ENCODE measurements around the gene STH.

The STH gene

GRCh38 chr17:45998987-45999899, at the start of gene STH:
Gene STH, plus strand, starts transcription at chr17:45999250. Its CDS starts 30 bp downstream, at chr17:45999280.
- no peak for TF ChIP-seq CTCF (IDR thresholded peaks at IDR 0.05; ENCODE audit: low read depth, low read length)
- no peak for DNase-seq (ENCODE audit: extremely low read depth, low read depth)

- DNase-seq (ENCODE audit: extremely low read depth, low read depth): no peak
- TF ChIP-seq CTCF (IDR thresholded peaks at IDR 0.05; ENCODE audit: low read depth, low read length): no peak
These were observed 49.2 kb upstream of the STH start for GRCh38 chr17:45949755-45950320.

- no peak for TF ChIP-seq CTCF (IDR thresholded peaks at IDR 0.05; ENCODE audit: low read depth, low read length)
These were observed 48.2 kb upstream of the STH start for GRCh38 chr17:45950888-45951287.

GRCh38 chr17:45951403-45951802, 47.6 kb upstream of the STH start:
- TF ChIP-seq CTCF (IDR thresholded peaks at IDR 0.05; ENCODE audit: low read depth, low read length): no peak
- DNase-seq (ENCODE audit: extremely low read depth, low read depth): no peak

More at GRCh38 chr17:45950888-45951287, 48.2 kb upstream of the STH start:
- no peak for DNase-seq (ENCODE audit: extremely low read depth, low read depth)

- no peak for DNase-seq (ENCODE audit: extremely low read depth, low read depth)
- no peak for TF ChIP-seq CTCF (IDR thresholded peaks at IDR 0.05; ENCODE audit: low read depth, low read length)
These were observed 47.1 kb upstream of the STH start for GRCh38 chr17:45951941-45952340.

- no peak for DNase-seq (ENCODE audit: extremely low read depth, low read depth)
- TF ChIP-seq CTCF (IDR thresholded peaks at IDR 0.05; ENCODE audit: low read depth, low read length): no peak
These were observed 46.2 kb upstream of the STH start for GRCh38 chr17:45952814-45953320.

- TF ChIP-seq CTCF (IDR thresholded peaks at IDR 0.05; ENCODE audit: low read depth, low read length): no peak
- no peak for DNase-seq (ENCODE audit: extremely low read depth, low read depth)
These were observed 45.5 kb upstream of the STH start for GRCh38 chr17:45953561-45953960.

Data from AG09319 (cell line).